Loucy (cell line): ENCODE data around the gene PTP4A1.
A peak's percentile ranks its signal among the peaks of the same experiment; 100 is the strongest.

Source experiments
- H2AFZ ChIP-seq: fragments of 200-600 bp; sonication (generic); 2 replicates; pipeline ENCODE4 v1.6.0; 2016; ENCODE audit warnings: antibody characterized with exemption, mild to moderate bottlenecking, low read length, moderate library complexity
- H3F3A ChIP-seq: fragments of 200-600 bp; 2 replicates; pipeline ENCODE4 v1.6.0; 2016; ENCODE audit warnings: antibody characterized with exemption, low read depth, mild to moderate bottlenecking
- H3K27me3 ChIP-seq: fragments of 200-600 bp; sonication (generic); 2 replicates; pipeline ENCODE4 v1.6.1; 2014; ENCODE audit warnings: low read length, mild to moderate bottlenecking; ENCODE audit not compliant: insufficient read depth, poor library complexity, severe bottlenecking
- H3K36me3 ChIP-seq: fragments of 200-600 bp; sonication (generic); 2 replicates; pipeline ENCODE4 v1.6.1; 2016; ENCODE audit warnings: low read length; ENCODE audit not compliant: insufficient read depth
- H3K4me1 ChIP-seq: fragments of 200-600 bp; sonication (generic); 2 replicates; pipeline ENCODE4 v1.5.1; 2014; ENCODE audit warnings: low read length, mild to moderate bottlenecking; ENCODE audit not compliant: insufficient read depth, poor library complexity, severe bottlenecking
- H3K4me2 ChIP-seq: fragments of 200-600 bp; sonication (generic); 2 replicates; pipeline ENCODE4 v1.6.0; 2014; ENCODE audit warnings: antibody characterized with exemption, low read length, low read depth, mild to moderate bottlenecking; ENCODE audit not compliant: poor library complexity, severe bottlenecking
- H3K4me3 ChIP-seq: fragments of 200-600 bp; sonication (generic); 2 replicates; pipeline ENCODE4 v1.5.1; 2014; ENCODE audit warnings: low read length, mild to moderate bottlenecking, mixed read lengths; ENCODE audit not compliant: poor library complexity, severe bottlenecking
- H3K79me2 ChIP-seq: fragments of 200-600 bp; sonication (generic); 2 replicates; pipeline ENCODE4 v1.6.1; 2014; ENCODE audit warnings: low read length; ENCODE audit not compliant: insufficient read depth
- H3K9ac ChIP-seq: fragments of 200-600 bp; sonication (generic); 2 replicates; pipeline ENCODE4 v1.6.0; 2014; ENCODE audit warnings: mild to moderate bottlenecking, low read depth, low read length, moderate library complexity; ENCODE audit not compliant: poor library complexity, severe bottlenecking
- H3K9me2 ChIP-seq: fragments of 200-600 bp; sonication (generic); replicated peaks from 2 replicates; pipeline ENCODE4 v1.6.1; 2016; ENCODE audit warnings: low read depth, low read length, mixed read lengths
- H3K9me3 ChIP-seq: fragments of 200-600 bp; sonication (generic); 2 replicates; pipeline ENCODE4 v1.6.1; 2014; ENCODE audit warnings: mild to moderate bottlenecking, antibody characterized with exemption, low read length, low read depth; ENCODE audit not compliant: insufficient read depth
- H4K20me1 ChIP-seq: fragments of 200-600 bp; sonication (generic); 2 replicates; pipeline ENCODE4 v1.6.0; 2014; ENCODE audit warnings: antibody characterized with exemption, low read length, mild to moderate bottlenecking; ENCODE audit not compliant: insufficient read depth, poor library complexity, severe bottlenecking
- EZH2phosphoT487 ChIP-seq: fragments of 200-600 bp; IDR thresholded peaks from 2 replicates; pipeline ENCODE4 v1.6.1; 2018; ENCODE audit warnings: antibody characterized with exemption, mild to moderate bottlenecking, moderate library complexity, borderline replicate concordance
- TF ChIP-seq, protein P1 (sequence below): fragments of 200-600 bp; sonication (generic); conservative IDR thresholded peaks from 2 replicates; pipeline ENCODE4 v1.5.1; 2014; ENCODE audit warnings: mild to moderate bottlenecking, antibody characterized with exemption, low read length

Gene PTP4A1

GRCh38 chr6:63597141-63598048 is 25.1 kb downstream of the PTP4A1 start:
- Histone ChIP-seq H2AFZ (peak overlapping the region; percentile 92), H3K4me1 (peaks cover 8% of the 10 kb centered on the region), H3K27me3 (no peaks in the 10 kb centered on the region), H3K79me2 (no peaks in the 10 kb centered on the region), H3K4me3 (peak overlapping the region; percentile 72), H3F3A (no peaks in the 10 kb centered on the region), H4K20me1 (no peaks in the 10 kb centered on the region), H3K9me3 (no peaks in the 10 kb centered on the region), H3K36me3 (no peaks in the 10 kb centered on the region), H3K9ac (no peak overlapping the region), H3K9me2 (no peaks in the 10 kb centered on the region), H3K4me2 (peak overlapping the region; percentile 78)
- TF ChIP-seq, protein P1, sequence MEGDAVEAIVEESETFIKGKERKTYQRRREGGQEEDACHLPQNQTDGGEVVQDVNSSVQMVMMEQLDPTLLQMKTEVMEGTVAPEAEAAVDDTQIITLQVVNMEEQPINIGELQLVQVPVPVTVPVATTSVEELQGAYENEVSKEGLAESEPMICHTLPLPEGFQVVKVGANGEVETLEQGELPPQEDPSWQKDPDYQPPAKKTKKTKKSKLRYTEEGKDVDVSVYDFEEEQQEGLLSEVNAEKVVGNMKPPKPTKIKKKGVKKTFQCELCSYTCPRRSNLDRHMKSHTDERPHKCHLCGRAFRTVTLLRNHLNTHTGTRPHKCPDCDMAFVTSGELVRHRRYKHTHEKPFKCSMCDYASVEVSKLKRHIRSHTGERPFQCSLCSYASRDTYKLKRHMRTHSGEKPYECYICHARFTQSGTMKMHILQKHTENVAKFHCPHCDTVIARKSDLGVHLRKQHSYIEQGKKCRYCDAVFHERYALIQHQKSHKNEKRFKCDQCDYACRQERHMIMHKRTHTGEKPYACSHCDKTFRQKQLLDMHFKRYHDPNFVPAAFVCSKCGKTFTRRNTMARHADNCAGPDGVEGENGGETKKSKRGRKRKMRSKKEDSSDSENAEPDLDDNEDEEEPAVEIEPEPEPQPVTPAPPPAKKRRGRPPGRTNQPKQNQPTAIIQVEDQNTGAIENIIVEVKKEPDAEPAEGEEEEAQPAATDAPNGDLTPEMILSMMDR = no peak

DNA sequence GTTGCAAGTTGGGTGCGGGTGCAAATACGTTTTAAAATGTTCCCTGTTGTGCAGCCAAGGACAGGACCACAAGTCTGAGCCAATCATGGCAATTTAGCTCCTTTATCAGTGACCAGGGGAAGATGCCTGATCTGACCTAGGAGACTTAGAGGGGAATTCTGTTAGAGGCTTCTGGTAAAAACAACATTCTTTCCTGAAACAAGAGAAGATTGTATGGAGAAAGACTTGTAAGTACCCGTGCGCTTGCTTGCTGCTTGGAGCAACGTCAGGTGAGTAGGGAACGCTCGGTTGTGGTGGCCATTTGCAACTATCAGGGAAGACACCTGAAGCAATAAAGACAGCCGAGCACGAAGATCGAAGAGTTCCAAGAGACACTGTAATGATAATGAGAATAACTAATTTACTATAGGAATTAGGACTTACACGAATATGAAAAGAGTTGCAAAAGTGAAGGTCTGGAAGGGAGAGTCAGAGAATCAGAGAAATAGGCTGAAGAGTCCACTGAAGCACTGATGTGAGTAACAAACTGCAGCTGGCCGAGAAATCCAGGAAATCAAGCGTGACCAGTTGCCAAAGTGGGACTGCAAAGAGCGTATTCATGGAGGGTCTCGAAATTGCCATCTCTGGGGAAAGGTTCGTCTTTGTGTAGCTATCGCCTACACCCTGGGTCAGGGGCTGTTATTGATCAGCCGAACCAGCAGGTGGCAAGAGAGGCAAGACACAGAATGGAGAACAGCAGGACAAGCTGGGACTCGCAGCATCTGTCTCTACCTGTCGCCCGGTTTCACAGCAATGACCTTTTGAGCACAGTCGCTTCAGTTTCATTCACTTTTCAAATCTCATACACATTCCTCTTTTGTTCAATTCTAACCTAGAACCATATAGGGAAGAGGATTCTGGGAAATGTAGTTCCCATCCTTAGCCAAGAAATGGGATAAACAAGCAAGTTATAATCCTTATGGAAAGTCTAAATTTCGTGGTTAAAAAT is 26.1 kb downstream of the PTP4A1 start:
- Histone ChIP-seq H3K4me2 (peak overlapping the region; percentile 78), H2AFZ (peak overlapping the region; percentile 92), H3K4me1 (peaks cover 8% of the 10 kb centered on the region), H3K9me2 (no peaks in the 10 kb centered on the region), H3K36me3 (no peaks in the 10 kb centered on the region), H3F3A (no peaks in the 10 kb centered on the region), H3K4me3 (peak overlapping the region; percentile 72), H3K79me2 (no peaks in the 10 kb centered on the region), H3K9ac (peak overlapping the region; percentile 48), H4K20me1 (no peaks in the 10 kb centered on the region), H3K27me3 (no peaks in the 10 kb centered on the region), H3K9me3 (no peaks in the 10 kb centered on the region)
- TF ChIP-seq EZH2phosphoT487 = no peak
- TF ChIP-seq, protein P1 = peak; percentile 92

GRCh38 chr6:63599243-63599642 is 27.0 kb downstream of the PTP4A1 start:
- peak overlapping the region; percentile 72 for H3K4me3 ChIP-seq

More at GRCh38 chr6:63599243-63599642, 27.0 kb downstream of the PTP4A1 start:
- H3K36me3 ChIP-seq = no peaks in the 10 kb centered on the region
- no peaks in the 10 kb centered on the region for H4K20me1 ChIP-seq
- H3K9me2 ChIP-seq = no peaks in the 10 kb centered on the region
- no peaks in the 10 kb centered on the region for H3K79me2 ChIP-seq
- no peaks in the 10 kb centered on the region for H3F3A ChIP-seq
- H3K27me3 ChIP-seq = no peaks in the 10 kb centered on the region
- H3K4me2 ChIP-seq = peak overlapping the region; percentile 78
- TF ChIP-seq, protein P1 = no peak
- TF ChIP-seq EZH2phosphoT487 = no peak
- no peak overlapping the region for H3K9ac ChIP-seq
- peak overlapping the region; percentile 92 for H2AFZ ChIP-seq
- H3K9me3 ChIP-seq = no peaks in the 10 kb centered on the region
- peaks cover 8% of the 10 kb centered on the region for H3K4me1 ChIP-seq
